ENCODE results near the gene CAV1. TPM values are rescaled to one million over a fixed set of nuclear protein-coding genes. Genes with fewer than 3 reads are reported as not detected.

The CAV1 gene
- 448 to 635 TPM (median 529 TPM) in 5 replicates for total RNA-seq (2022; extraction: Qiagen RNA extraction; ENCODE audit: low read depth)

DNA sequence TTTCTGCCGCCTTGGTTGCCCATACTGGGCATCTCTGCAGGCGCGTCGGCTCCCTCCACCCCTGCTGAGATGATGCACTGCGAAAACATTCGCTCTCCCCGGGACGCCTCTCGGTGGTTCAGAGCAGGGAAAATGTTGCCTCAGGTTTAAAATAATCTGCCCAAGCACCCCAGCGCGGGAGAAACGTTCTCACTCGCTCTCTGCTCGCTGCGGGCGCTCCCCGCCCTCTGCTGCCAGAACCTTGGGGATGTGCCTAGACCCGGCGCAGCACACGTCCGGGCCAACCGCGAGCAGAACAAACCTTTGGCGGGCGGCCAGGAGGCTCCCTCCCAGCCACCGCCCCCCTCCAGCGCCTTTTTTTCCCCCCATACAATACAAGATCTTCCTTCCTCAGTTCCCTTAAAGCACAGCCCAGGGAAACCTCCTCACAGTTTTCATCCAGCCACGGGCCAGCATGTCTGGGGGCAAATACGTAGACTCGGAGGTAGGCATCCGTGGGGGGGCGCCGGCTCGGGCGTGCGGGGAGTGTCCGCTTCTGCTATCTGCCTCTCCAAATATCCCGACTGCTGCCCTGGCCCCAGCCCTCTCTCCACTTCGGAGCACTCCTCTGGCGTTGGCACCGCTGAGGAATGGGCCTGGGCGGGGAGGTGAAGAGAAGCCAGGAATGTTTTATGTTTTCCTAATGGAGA lies at the start of gene CAV1:
Gene CAV1 (plus strand): TSS at position 428 of the 689 bp plus-strand sequence. CDS start 27 bp downstream, at position 455.

GRCh38 chr7:116499168-116500077 lies 25.4 kb upstream of the CAV1 start, which contains the start of gene CAV2:
Gene CAV2, plus strand, starts transcription at chr7:116499738. Its CDS starts 44 bp downstream, at chr7:116499782.

Other genes starting within 250 kb of the CAV1 start
- 152 to 218 TPM (median 182 TPM) in 5 replicates for gene CAV2, start 25.3 kb upstream of the CAV1 start, total RNA-seq (2022; extraction: Qiagen RNA extraction; ENCODE audit: low read depth)
- gene MET, start 147.2 kb downstream of the CAV1 start, total RNA-seq (2022; extraction: Qiagen RNA extraction; ENCODE audit: low read depth) = 61.2 to 94.9 TPM (median 88.0 TPM) in 5 replicates

All from A549 treated with ZK216348 at 1 μM for 4 hours (cell line).